Suprapubic skin (tissue), 4 donors: Measurements from ENCODE around the gene WDR26. TPM values are rescaled to one million over a fixed set of nuclear protein-coding genes. Genes with fewer than 3 reads are reported as not detected.
"Not testable (repeated sequence)": the region's sequence is repeated elsewhere in the genome, so short reads cannot be mapped to it uniquely, and the experiment has no call there.

ENCODE experiments used
- DNase-seq, 2 donors: peaks; one replicate each; pipeline ENCODE4 v3.0.0-alpha.2; 2019; ENCODE audit warnings: low spot score in 2 of 2
- H3K27ac ChIP-seq: fragments of 200-600 bp; sonication (generic); one replicate; pipeline ENCODE4 v1.5.1; 2019
- H3K27me3 ChIP-seq: fragments of 200-600 bp; sonication (generic); one replicate; pipeline ENCODE4 v1.5.1; 2019
- H3K36me3 ChIP-seq: fragments of 200-600 bp; sonication (generic); one replicate; pipeline ENCODE4 v1.5.1; 2019
- H3K4me1 ChIP-seq: fragments of 200-600 bp; sonication (generic); one replicate; pipeline ENCODE4 v1.5.1; 2019
- H3K4me3 ChIP-seq: fragments of 200-600 bp; sonication (generic); one replicate; pipeline ENCODE4 v1.5.1; 2019; ENCODE audit warnings: mild to moderate bottlenecking
- H3K9me3 ChIP-seq: fragments of 200-600 bp; sonication (generic); one replicate; pipeline ENCODE4 v1.5.1; 2019
- CTCF ChIP-seq, 2 donors: fragments of 200-600 bp in 1 of 2; fragments of 450-650 bp in 1 of 2; sonication (generic) in 1 of 2; IDR thresholded peaks; one replicate each; pipeline ENCODE4 v1.5.1; 2016 to 2019; ENCODE audit warnings: antibody characterized with exemption in 2 of 2, mild to moderate bottlenecking in 1 of 2, moderate library complexity in 1 of 2
- EP300 ChIP-seq: sonication (generic); formaldehyde crosslinking; IDR thresholded peaks from one replicate; pipeline ENCODE4 v1.6.1; 2017; ENCODE audit warnings: antibody characterized with exemption
- POLR2A ChIP-seq, 2 donors: fragments of 450-650 bp; IDR thresholded peaks; one replicate each; pipeline ENCODE4 v1.6.1; 2017; ENCODE audit warnings: antibody characterized with exemption in 2 of 2, mild to moderate bottlenecking in 2 of 2, moderate library complexity in 2 of 2
- POLR2AphosphoS5 ChIP-seq, 3 donors: sonication (generic); formaldehyde crosslinking; IDR thresholded peaks; one replicate each; pipeline ENCODE4 v1.6.1; 2017; ENCODE audit warnings: antibody characterized with exemption in 3 of 3
- WGBS: methylation state at CpG from one replicate; pipeline ENCODE4 v1.1.5; 2018; 5-methylcytosine and 5-hydroxymethylcytosine counted together
- total RNA-seq, 4 donors: library from RNA; depleted of rRNA; stranded (reverse); fragments of >200 nt; gene quantifications; one replicate each; pipeline ENCODE4 v1.1.0, GENCODE V29; 2016

WDR26 gene
- 100 to 1,000 TPM in 3 of 4 donors, 10 to 100 TPM in 1; 92.4 to 174 (median 111) TPM for total RNA-seq

GRCh38 chr1:224434691-224435317 lies at the start of gene WDR26:
TSS of gene WDR26 (minus strand) at chr1:224434797.
- WGBS: 1% methylated on average over 22 of the region's 46 CpGs
- peak within 1 kb of the TSS; percentile 99 for H3K27ac ChIP-seq
- H3K27me3 ChIP-seq: no peaks in the 10 kb centered on the region
- H3K9me3 ChIP-seq: no peaks in the 10 kb centered on the region
- DNase-seq: peak; percentile 88
- peak in 1 of 2 donors; percentile 85 for TF ChIP-seq POLR2A (IDR thresholded peaks at IDR 0.05)
- TF ChIP-seq EP300: no peak
- TF ChIP-seq POLR2AphosphoS5 (IDR thresholded peaks at IDR 0.05): peak in 2 of 3 donors; percentile 10 to 33
- TF ChIP-seq CTCF (IDR thresholded peaks at IDR 0.05): no peak
- H3K4me1 ChIP-seq: peaks cover 42% of the 10 kb centered on the region
- H3K36me3 ChIP-seq: no peaks in the 10 kb centered on the region
- peak within 1 kb of the TSS; percentile 88 for H3K4me3 ChIP-seq

- H3K36me3 ChIP-seq, DNase-seq, H3K9me3 ChIP-seq, H3K27me3 ChIP-seq, H3K27ac ChIP-seq, H3K4me3 ChIP-seq: not testable (repeated sequence)
- WGBS: 89% methylated on average over 7 of the region's 7 CpGs
- peaks cover 16% of the 10 kb centered on the region for H3K4me1 ChIP-seq
These were observed 48.6 kb upstream of the WDR26 start for GRCh38 chr1:224483206-224483605.

- H3K4me1 ChIP-seq: peaks cover 16% of the 10 kb centered on the region
- no peak overlapping the region for H3K27ac ChIP-seq
- no peaks in the 10 kb centered on the region for H3K36me3 ChIP-seq
- H3K27me3 ChIP-seq: no peaks in the 10 kb centered on the region
- no peaks in the 10 kb centered on the region for H3K9me3 ChIP-seq
- 58% methylated on average over 4 of the region's 4 CpGs for WGBS
- TF ChIP-seq POLR2A (IDR thresholded peaks at IDR 0.05) (no peak), POLR2AphosphoS5 (IDR thresholded peaks at IDR 0.05) (no peak), EP300 (no peak), CTCF (IDR thresholded peaks at IDR 0.05) (no peak)
- no peak overlapping the region for H3K4me3 ChIP-seq
- DNase-seq: no peak
These were observed 48.0 kb upstream of the WDR26 start for GRCh38 chr1:224482619-224483018.

GRCh38 chr1:224481601-224482000 lies 47.0 kb upstream of the WDR26 start:
- no peak for TF ChIP-seq EP300
- TF ChIP-seq CTCF (IDR thresholded peaks at IDR 0.05): no peak
- TF ChIP-seq POLR2AphosphoS5 (IDR thresholded peaks at IDR 0.05): no peak
- TF ChIP-seq POLR2A (IDR thresholded peaks at IDR 0.05): no peak
- no peak overlapping the region for H3K4me3 ChIP-seq
- no peak for DNase-seq
- H3K9me3 ChIP-seq: no peaks in the 10 kb centered on the region
- H3K27me3 ChIP-seq: no peaks in the 10 kb centered on the region
- no peak overlapping the region for H3K27ac ChIP-seq
- H3K4me1 ChIP-seq: peaks cover 16% of the 10 kb centered on the region
- 81% methylated on average over 2 of the region's 2 CpGs for WGBS
- H3K36me3 ChIP-seq: no peaks in the 10 kb centered on the region

GRCh38 chr1:224480888-224481459 lies 46.4 kb upstream of the WDR26 start:
- 71% methylated on average over 4 of the region's 4 CpGs for WGBS
- H3K27ac ChIP-seq: not testable (repeated sequence)

GRCh38 chr1:224480200-224480599 lies 45.6 kb upstream of the WDR26 start:
- H3K27me3 ChIP-seq, DNase-seq, H3K36me3 ChIP-seq, H3K27ac ChIP-seq, H3K9me3 ChIP-seq, H3K4me3 ChIP-seq: not testable (repeated sequence)
- peaks cover 16% of the 10 kb centered on the region for H3K4me1 ChIP-seq
- WGBS: 100% methylated on average over 3 of the region's 3 CpGs

More at GRCh38 chr1:224480888-224481459, 46.4 kb upstream of the WDR26 start:
- DNase-seq, H3K27me3 ChIP-seq, H3K4me3 ChIP-seq, H3K9me3 ChIP-seq, H3K36me3 ChIP-seq: not testable (repeated sequence)
- H3K4me1 ChIP-seq: peaks cover 16% of the 10 kb centered on the region

GRCh38 chr1:224472806-224473205 lies 38.2 kb upstream of the WDR26 start:
- no peaks in the 10 kb centered on the region for H3K4me1 ChIP-seq

More at GRCh38 chr1:224472806-224473205, 38.2 kb upstream of the WDR26 start:
- Histone ChIP-seq H3K9me3 (no peaks in the 10 kb centered on the region), H3K36me3 (no peaks in the 10 kb centered on the region), H3K4me3 (no peak overlapping the region), H3K27ac (no peak overlapping the region), H3K27me3 (no peaks in the 10 kb centered on the region)
- TF ChIP-seq CTCF (IDR thresholded peaks at IDR 0.05) (no peak), EP300 (no peak), POLR2A (IDR thresholded peaks at IDR 0.05) (no peak), POLR2AphosphoS5 (IDR thresholded peaks at IDR 0.05) (no peak)
- no peak for DNase-seq
- WGBS: 89% methylated on average over 1 of the region's 1 CpG
